NCI-H2081 (cell line): Measurements from ENCODE around the gene PARD6G.

ENCODE experiments used
- DNase-seq, 2 experiments: peaks; one replicate each; lab custom pipeline; 2025; lab: John Stamatoyannopoulos, UW

Gene PARD6G

GRCh38 chr18:80189531-80189865, 57.8 kb downstream of the PARD6G start:
- no peak for DNase-seq

GRCh38 chr18:80188643-80189530, 58.4 kb downstream of the PARD6G start:
- DNase-seq, result no peak

- no peak for DNase-seq
These were observed 59.2 kb downstream of the PARD6G start for GRCh38 chr18:80187956-80188642.

GRCh38 chr18:80185545-80185944, 61.8 kb downstream of the PARD6G start:
- no peak for DNase-seq

GRCh38 chr18:80184243-80184772, 63.0 kb downstream of the PARD6G start:
- DNase-seq, result no peak

- no peak for DNase-seq
These were observed 63.9 kb downstream of the PARD6G start for GRCh38 chr18:80183273-80184050.

- no peak for DNase-seq
These were observed 64.5 kb downstream of the PARD6G start for GRCh38 chr18:80182855-80183254.

- DNase-seq, result no peak
These were observed 65.5 kb downstream of the PARD6G start for GRCh38 chr18:80181642-80182461.

GRCh38 chr18:80180778-80181564, 66.3 kb downstream of the PARD6G start:
- no peak for DNase-seq

- no peak for DNase-seq
These were observed 67.3 kb downstream of the PARD6G start for GRCh38 chr18:80179857-80180558.

- DNase-seq, result no peak
These were observed 68.1 kb downstream of the PARD6G start for GRCh38 chr18:80178935-80179818.

- DNase-seq, result no peak
These were observed 70.2 kb downstream of the PARD6G start for GRCh38 chr18:80177128-80177527.

- DNase-seq, result no peak
These were observed 70.8 kb downstream of the PARD6G start for GRCh38 chr18:80176334-80177073.

GRCh38 chr18:80175451-80176204, 71.7 kb downstream of the PARD6G start:
- peak in 1 of 2 experiments; percentile 15 for DNase-seq

GRCh38 chr18:80173060-80173459, 74.3 kb downstream of the PARD6G start:
- no peak for DNase-seq

GRCh38 chr18:80172056-80172455, 75.3 kb downstream of the PARD6G start:
- no peak for DNase-seq

- DNase-seq, result no peak
These were observed 76.1 kb downstream of the PARD6G start for GRCh38 chr18:80171054-80171872.
